ENCODE data around the gene BDH1. TPM values are rescaled to one million over a fixed set of nuclear protein-coding genes. Genes with fewer than 3 reads are reported as not detected.

BDH1 gene
- total and polyA plus RNA-seq, 2 of the 13 experiments (the other 11 are each of a cell fraction or from before 2014, with no cell fraction given): 21.2 to 71.9 TPM

GRCh38 chr3:197547306-197548011 is 8.3 kb downstream of the BDH1 start:
- no TSS peak for BruUV-seq (replicated peaks)
- in situ Hi-C loops (cut with HindIII; ENCODE audit: extremely low pct_ligation_motif_present, low pct_unique_long_range_greater_than_20kb) (no loop called here), intact Hi-C loops (cut with micrococcal nuclease; ENCODE audit: unreplicated experiment) (no loop called here)
- FAIRE-seq: peak; percentile 60
- Histone ChIP-seq H3K27me3 (ENCODE audit: control insufficient read depth in 1 of 2, insufficient read depth in 2 of 2, low read length in 2 of 2) (no peaks in the 10 kb centered on the region), H2AFZ (ENCODE audit: low read length) (no peak overlapping the region), H3K36me3 (replicated peaks in 1 of 2; ENCODE audit: control insufficient read depth in 1 of 2, insufficient read depth in 2 of 2, low read length in 2 of 2) (peaks cover 3 to 14% of the 10 kb centered on the region in 2 experiments; a peak in 2 of 5 replicates), H3K4me1 (ENCODE audit: insufficient read depth, low read length) (peaks cover 18% of the 10 kb centered on the region), H4K20me1 (ENCODE audit: insufficient read depth, low read length) (no peaks in the 10 kb centered on the region), H3K9ac (ENCODE audit: insufficient read depth, low read depth, low read length) (no peak overlapping the region), H3K79me2 (ENCODE audit: insufficient read depth, low read length) (no peaks in the 10 kb centered on the region), H3K4me2 (ENCODE audit: low read depth, low read length) (peak overlapping the region; percentile 60), H3K4me3 (replicated peaks in 1 of 3; ENCODE audit: insufficient read depth in 1 of 3, low read depth in 2 of 3, low read length in 3 of 3) (no peak overlapping the region; a peak in 1 of 6 replicates), H3K27ac (ENCODE audit: extremely low read length, insufficient read depth, low read length) (no peak overlapping the region), H3K9me3 (ENCODE audit: low read length) (no peaks in the 10 kb centered on the region)
- peak; percentile 83 for ATAC-seq
- ChIA-PET CTCF (ENCODE audit: low intra/inter-chr PET ratio, low total read pairs) (no interaction called here), POLR2A (interaction anchor here (0.7 to 2.0 kb wide), 3 partner anchors 11 to 43 kb away, joined by 4 to 9 read pairs (median 6); no protein-coding TSS in a partner anchor)
- peak; percentile 58 for DNase-seq (ENCODE audit: low spot score)
- 40% methylated on average over 11 of the region's 11 CpGs for WGBS (ENCODE audit: low lambda C conversion rate)
- peak; percentile 84 for TF ChIP-seq RAD21 (CRISPR knock-in tag; IDR thresholded peaks at IDR 0.05)
- no peak for TF ChIP-seq TCF7L2 (IDR thresholded peaks at IDR 0.05; ENCODE audit: low read depth, low read length)
- peak; percentile 18 for TF ChIP-seq XRCC5 (optimal IDR thresholded peaks at IDR 0.05; ENCODE audit: low read length)
- TF ChIP-seq MTA1 (CRISPR knock-in tag; IDR thresholded peaks at IDR 0.05; ENCODE audit: borderline replicate concordance): peak; percentile 48; the same call in 1 of the 2 replicates
- peak; percentile 21; the same call in 1 of the 2 replicates for TF ChIP-seq RXRB (CRISPR knock-in tag; IDR thresholded peaks at IDR 0.05; ENCODE audit: borderline replicate concordance)
- TF ChIP-seq ZNF44 (CRISPR knock-in tag; IDR thresholded peaks at IDR 0.05): 0 out of 2 replicates have a peak, but pooled peaks have one; percentile 58
- peak; percentile 92 for TF ChIP-seq ZNF263 (CRISPR knock-in tag; IDR thresholded peaks at IDR 0.05)
- 0 out of 2 replicates have a peak, but pooled peaks have one; percentile 26 for TF ChIP-seq ZGPAT (CRISPR knock-in tag; IDR thresholded peaks at IDR 0.05)
- TF ChIP-seq MED1 (CRISPR knock-in tag; IDR thresholded peaks at IDR 0.05): 0 out of 2 replicates have a peak, but pooled peaks have one; percentile 19
- no peak for TF ChIP-seq PCBP2 (optimal IDR thresholded peaks at IDR 0.05; ENCODE audit: low read depth, low read length, poor library complexity, severe bottlenecking)
- peak; percentile 25; the same call in 1 of the 2 replicates for TF ChIP-seq KDM2A (CRISPR knock-in tag; IDR thresholded peaks at IDR 0.05; ENCODE audit: borderline replicate concordance, low read depth)
- 0 out of 2 replicates have a peak, but pooled peaks have one; percentile 17 for TF ChIP-seq ELF1 (CRISPR knock-in tag; IDR thresholded peaks at IDR 0.05)
- TF ChIP-seq CTCF (CRISPR knock-in tag; IDR thresholded peaks at IDR 0.05): peak; percentile 89
- peak; percentile 64 for TF ChIP-seq SMC3 (IDR thresholded peaks at IDR 0.05; ENCODE audit: low read length)
- TF ChIP-seq MEF2D (CRISPR knock-in tag; IDR thresholded peaks at IDR 0.05): no peak
- no peak for TF ChIP-seq MYNN (CRISPR knock-in tag; IDR thresholded peaks at IDR 0.05; ENCODE audit: low read depth)
- TF ChIP-seq ZBTB38 (CRISPR knock-in tag; IDR thresholded peaks at IDR 0.05): 0 out of 2 replicates have a peak, but pooled peaks have one; percentile 42
- 0 out of 2 replicates have a peak, but pooled peaks have one; percentile 4 for TF ChIP-seq HNF4A (CRISPR knock-in tag; IDR thresholded peaks at IDR 0.05)
- no peak for TF ChIP-seq MLLT10 (CRISPR knock-in tag; IDR thresholded peaks at IDR 0.05)
- TF ChIP-seq ZFP91 (CRISPR knock-in tag; IDR thresholded peaks at IDR 0.05; ENCODE audit: borderline replicate concordance): peak; percentile 55; the same call in 1 of the 2 replicates
- peak; percentile 16; the same call in 1 of the 2 replicates for TF ChIP-seq MYC (CRISPR knock-in tag; IDR thresholded peaks at IDR 0.05; ENCODE audit: borderline replicate concordance)
